ENCODE results near the gene C1RL.
"Not testable (repeated sequence)": the region's sequence is repeated elsewhere in the genome, so short reads cannot be mapped to it uniquely, and the experiment has no call there.

C1RL gene

DNA sequence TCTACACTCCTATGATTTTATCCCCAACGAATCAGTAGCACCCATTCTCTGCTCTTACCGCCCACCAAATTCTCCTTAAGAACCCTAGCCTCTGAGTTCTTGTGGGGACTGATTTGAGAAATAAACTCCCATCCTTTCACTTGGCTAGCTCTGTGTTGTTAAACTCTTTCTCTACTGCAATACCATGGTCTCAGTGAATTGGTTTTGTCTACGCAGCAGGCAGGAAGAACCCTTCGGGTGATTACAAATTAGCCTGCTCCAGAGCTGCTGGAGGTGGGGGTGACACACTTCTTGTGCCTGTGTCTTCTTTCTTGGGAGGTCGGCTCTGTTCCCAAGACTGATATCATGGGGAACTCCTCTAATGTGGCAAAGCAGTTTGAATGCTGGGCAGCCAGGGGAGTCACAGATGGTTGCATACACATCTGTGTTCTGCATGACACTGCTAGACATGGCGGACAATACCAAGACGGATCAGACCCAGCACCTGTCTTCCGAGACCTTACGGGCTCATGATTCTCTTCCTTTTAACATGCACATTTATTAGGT is 50.1 kb downstream of the C1RL start:
- DNase-seq, result no peak

DNA sequence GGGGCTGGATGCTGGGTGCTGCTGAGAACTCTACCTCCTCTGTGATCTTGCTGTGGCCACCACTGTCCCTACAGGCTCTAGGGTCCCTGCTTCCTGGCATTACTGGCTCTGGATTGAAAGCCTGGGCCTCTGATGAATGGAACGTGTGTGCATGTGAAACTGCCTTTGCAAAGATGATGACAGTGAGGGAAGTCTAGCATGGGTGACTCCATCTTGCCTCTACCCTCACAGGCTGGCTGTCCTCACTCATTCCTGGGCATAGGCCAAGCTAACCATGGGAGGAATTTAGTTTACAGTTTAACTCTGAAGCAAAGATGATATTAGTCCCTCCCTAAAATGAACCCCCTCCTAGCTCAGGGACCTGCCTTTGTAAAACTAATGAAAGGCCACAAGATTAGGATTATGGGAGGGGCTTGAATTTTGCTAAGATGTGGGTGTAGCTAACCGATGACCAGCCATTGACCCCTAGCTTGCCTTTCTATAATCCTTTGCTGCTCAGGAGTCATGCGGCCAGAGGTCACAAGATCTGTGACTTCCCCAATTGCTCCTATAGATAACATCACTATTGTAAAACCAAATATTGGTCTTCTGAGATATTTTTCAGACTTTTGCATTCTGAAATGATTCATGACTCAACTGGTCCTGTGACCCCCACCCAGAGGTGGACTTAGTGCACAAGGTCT is 50.7 kb downstream of the C1RL start:
- no peak for DNase-seq

DNA sequence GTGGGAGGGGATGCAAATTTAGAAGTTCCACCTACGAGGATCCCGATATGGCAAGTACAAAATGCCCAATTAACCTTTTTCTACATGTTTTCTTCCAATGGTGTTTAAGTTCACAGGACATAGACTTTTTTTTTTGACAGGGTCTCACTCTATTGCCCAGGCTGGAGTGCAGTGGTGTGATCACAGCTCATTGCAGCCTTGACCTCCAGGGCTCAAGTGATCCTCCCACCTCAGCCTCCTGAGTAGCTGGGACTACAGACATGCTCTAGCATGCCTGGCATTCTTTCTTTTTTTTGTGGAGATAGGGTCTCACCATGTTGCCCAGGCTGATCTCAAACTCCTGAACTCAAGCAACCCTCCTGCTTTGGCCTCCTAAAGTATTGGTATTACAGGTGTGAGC is 53.3 kb downstream of the C1RL start:
- not testable (repeated sequence) for DNase-seq

DNA sequence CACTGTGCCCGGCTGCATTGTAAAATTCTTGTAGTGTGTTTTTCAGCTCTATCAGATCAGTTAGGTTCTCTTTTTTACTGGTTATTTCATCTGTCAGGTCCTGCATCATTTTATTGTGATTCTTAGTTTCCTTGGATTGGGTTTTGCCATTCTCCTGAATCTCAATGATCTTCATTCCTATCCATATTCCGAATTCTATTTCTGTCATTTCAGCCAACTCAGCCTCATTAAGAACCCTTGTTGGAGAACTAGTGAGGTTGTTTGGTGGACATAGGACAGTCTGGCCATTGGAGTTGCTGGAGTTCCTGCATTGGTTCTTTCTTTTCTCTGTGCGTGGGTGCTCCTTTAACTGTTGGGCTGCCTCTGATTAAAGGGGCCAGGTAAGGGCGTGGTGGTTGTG is 54.1 kb downstream of the C1RL start:
- no peak for DNase-seq

DNA sequence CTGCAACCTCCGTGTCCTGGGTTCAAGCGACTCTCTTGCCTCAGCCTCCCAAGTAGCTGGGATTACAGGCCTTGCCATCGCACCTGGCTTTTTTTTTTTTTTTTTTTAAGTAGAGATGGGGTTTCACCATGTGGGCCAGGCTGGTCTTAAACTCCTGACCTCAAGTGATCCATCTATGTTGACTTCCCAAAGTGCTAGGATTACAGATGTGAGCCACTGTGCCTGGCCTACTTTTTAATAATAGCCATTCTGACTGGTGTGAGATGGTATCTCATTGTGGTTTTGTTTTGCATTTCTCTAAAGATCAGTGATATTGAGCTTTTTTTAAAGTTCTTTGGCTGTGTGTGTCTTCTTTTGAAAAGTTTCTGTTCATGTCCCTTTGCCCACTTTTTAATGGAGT is 59.0 kb downstream of the C1RL start:
- DNase-seq, result not testable (repeated sequence)

DNA sequence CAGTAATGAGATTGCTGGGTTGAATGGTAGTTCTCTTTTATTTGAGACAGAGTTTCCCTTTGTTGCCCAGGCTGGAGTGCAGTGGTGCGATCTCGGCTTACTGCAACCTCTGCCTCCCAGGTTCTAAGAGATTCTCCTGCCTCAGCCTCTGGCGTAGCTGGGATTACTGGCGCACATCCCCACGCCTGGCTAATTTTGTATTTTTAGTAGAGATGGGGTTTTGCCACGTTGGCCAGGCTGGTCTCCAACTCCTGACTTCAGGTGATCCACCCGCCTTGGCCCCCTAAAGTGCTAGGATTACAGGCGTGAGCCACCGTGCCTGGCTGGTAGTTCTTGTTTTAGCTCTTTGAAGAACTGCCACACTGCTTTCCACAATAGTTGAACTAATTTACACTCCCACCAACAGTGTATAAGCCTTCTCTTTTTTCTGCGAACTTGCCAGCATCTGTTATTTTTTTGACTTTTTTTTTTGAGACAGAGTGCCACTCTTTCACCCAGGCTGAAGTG is 59.5 kb downstream of the C1RL start:
- DNase-seq, result not testable (repeated sequence)

DNA sequence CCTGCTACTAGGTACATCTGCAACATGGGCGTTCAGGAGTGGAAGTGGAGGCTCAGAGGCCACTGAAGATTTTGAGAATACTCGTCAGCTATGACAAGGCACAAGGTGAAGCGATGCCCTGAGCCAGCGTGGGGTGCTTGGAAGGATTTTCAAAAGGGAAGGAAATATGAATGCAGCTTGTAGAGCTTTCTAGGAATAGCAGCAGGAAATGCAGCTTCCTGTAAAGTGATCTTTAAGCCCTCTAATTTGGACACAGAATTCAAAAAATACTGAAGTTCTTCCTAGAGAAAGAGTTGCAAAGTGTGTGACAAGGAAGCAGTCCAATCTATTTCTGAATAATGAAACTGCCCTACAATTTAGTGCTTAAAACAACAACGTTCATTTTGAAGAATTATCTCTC is 61.7 kb downstream of the C1RL start:
- DNase-seq, result no peak

DNA sequence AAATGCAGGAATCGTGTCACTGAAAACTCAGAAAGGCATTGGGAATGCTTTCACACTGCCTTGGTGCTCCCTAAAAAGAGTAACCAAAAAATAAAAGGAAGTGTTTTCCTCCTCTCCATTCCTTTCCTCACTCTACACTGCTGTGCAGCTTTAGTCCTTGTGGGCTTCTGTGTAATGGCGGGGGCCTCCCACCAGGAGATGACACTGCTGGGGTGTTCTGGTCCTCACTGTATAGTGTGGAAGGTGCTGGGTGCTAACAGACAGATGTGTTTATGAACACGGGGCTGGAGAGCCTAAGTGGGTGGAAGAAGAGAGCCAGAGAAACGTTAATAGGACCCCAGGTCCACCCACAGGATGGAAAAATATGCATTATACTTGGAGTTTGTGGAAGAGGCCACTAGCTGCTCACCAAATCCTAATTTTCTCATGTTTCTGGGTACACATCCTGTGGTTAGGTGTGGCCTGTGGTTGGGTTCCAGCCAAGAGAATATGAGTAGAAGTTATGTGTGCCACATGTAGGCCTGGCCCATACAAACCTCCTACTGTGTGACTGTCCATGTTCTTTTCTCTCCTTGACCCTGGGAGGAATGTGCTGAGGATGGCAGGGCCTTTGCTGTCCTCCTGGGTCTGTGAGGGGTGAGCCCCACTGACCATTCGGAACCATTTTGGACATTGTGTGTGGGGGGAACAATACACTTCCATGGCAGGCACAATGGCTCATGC is 62.5 kb downstream of the C1RL start:
- DNase-seq, result no peak

DNA sequence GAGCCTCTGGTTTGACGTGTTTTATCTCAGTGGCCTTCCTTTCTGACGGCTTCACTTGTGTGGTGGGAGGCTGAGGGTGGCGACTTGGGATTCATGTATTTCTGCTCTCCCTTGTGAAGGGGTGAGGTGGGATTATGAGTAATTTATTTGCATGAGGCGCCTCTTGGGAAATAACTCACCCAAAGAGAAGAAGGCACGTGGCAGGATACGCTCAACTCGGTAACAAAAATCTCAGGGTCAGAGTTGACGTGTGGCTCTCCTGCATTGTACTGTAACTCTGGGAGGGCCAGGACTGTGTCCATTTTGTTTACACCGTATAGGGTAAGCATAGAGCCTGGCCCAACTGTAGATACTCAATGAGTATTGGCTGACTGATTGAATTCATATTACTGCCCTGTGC is 63.1 kb downstream of the C1RL start:
- no peak for DNase-seq
